IPS-NIHi11 (cell line): ENCODE data around the gene ZNF521.

Source experiments
- DNase-seq: peaks from one replicate; pipeline ENCODE4 v3.0.0; 2012; ENCODE audit warnings: mixed read lengths, low spot score

The ZNF521 gene

GRCh38 chr18:25335676-25336075, 16.3 kb downstream of the ZNF521 start:
- DNase-seq, result no peak

- DNase-seq, result no peak
Observed at GRCh38 chr18:25335062-25335461, 16.9 kb downstream of the ZNF521 start.

- DNase-seq, result no peak
Observed at GRCh38 chr18:25334588-25334987, 17.4 kb downstream of the ZNF521 start.

- DNase-seq, result no peak
Observed at GRCh38 chr18:25332002-25332401, 20.0 kb downstream of the ZNF521 start.

GRCh38 chr18:25329783-25330182, 22.2 kb downstream of the ZNF521 start:
- DNase-seq, result peak; percentile 17

- DNase-seq, result no peak
Observed at GRCh38 chr18:25327584-25327983, 24.4 kb downstream of the ZNF521 start.

- no peak for DNase-seq
Observed at GRCh38 chr18:25326361-25326952, 25.5 kb downstream of the ZNF521 start.

- no peak for DNase-seq
Observed at GRCh38 chr18:25322806-25323205, 29.2 kb downstream of the ZNF521 start.

- DNase-seq, result no peak
Observed at GRCh38 chr18:25316381-25317018, 35.5 kb downstream of the ZNF521 start.

GRCh38 chr18:25314838-25315190, 37.2 kb downstream of the ZNF521 start:
- DNase-seq, result no peak

GRCh38 chr18:25314151-25314837, 37.7 kb downstream of the ZNF521 start:
- no peak for DNase-seq

GRCh38 chr18:25313268-25313667, 38.7 kb downstream of the ZNF521 start:
- no peak for DNase-seq

GRCh38 chr18:25310045-25310444, 41.9 kb downstream of the ZNF521 start:
- no peak for DNase-seq

- DNase-seq, result no peak
Observed at GRCh38 chr18:25308381-25308780, 43.6 kb downstream of the ZNF521 start.

GRCh38 chr18:25307192-25307591, 44.8 kb downstream of the ZNF521 start:
- DNase-seq, result no peak

- no peak for DNase-seq
Observed at GRCh38 chr18:25306671-25307070, 45.3 kb downstream of the ZNF521 start.

- DNase-seq, result no peak
Observed at GRCh38 chr18:25305584-25305983, 46.4 kb downstream of the ZNF521 start.

GRCh38 chr18:25300492-25300891, 51.5 kb downstream of the ZNF521 start:
- no peak for DNase-seq

- no peak for DNase-seq
Observed at GRCh38 chr18:25299426-25300300, 52.3 kb downstream of the ZNF521 start.

- DNase-seq, result no peak
Observed at GRCh38 chr18:25298853-25299274, 53.1 kb downstream of the ZNF521 start.

- no peak for DNase-seq
Observed at GRCh38 chr18:25295624-25296138, 56.3 kb downstream of the ZNF521 start.

- DNase-seq, result no peak
Observed at GRCh38 chr18:25291150-25291549, 60.8 kb downstream of the ZNF521 start.
